Neuron (in vitro differentiated cells): ENCODE measurements around the gene CHMP1A.
"Not testable (repeated sequence)": the region's sequence is repeated elsewhere in the genome, so short reads cannot be mapped to it uniquely, and the experiment has no call there.

Experiments used
- H2AFZ ChIP-seq: one replicate; pipeline ENCODE4 v1.6.1; 2013; ENCODE audit warnings: low read depth, mild to moderate bottlenecking, inconsistent platforms, low read length, moderate library complexity
- H3K27me3 ChIP-seq: one replicate; pipeline ENCODE4 v1.6.1; 2013; ENCODE audit warnings: low read length; ENCODE audit not compliant: insufficient read depth
- H3K36me3 ChIP-seq: one replicate; pipeline ENCODE4 v1.6.1; 2013; ENCODE audit warnings: low read length; ENCODE audit not compliant: insufficient read depth
- H3K4me1 ChIP-seq: one replicate; pipeline ENCODE4 v1.6.1; 2013; ENCODE audit warnings: low read length; ENCODE audit not compliant: insufficient read depth
- H3K4me3 ChIP-seq: 2 replicates; pipeline ENCODE4 v1.5.1; 2013; ENCODE audit warnings: mild to moderate bottlenecking, low read length, moderate library complexity
- H3K9me3 ChIP-seq: one replicate; pipeline ENCODE4 v1.6.1; 2013; ENCODE audit warnings: low read length

CHMP1A gene

GRCh38 chr16:89687092-89687940, 29.8 kb upstream of the CHMP1A start:
- H3K4me1 ChIP-seq = peaks cover 9% of the 10 kb centered on the region
- no peaks in the 10 kb centered on the region for H3K27me3 ChIP-seq
- peaks cover 42% of the 10 kb centered on the region for H3K36me3 ChIP-seq
- no peaks in the 10 kb centered on the region for H3K9me3 ChIP-seq
- peak overlapping the region; percentile 75 for H2AFZ ChIP-seq
- H3K4me3 ChIP-seq = peak overlapping the region; percentile 85

DNA sequence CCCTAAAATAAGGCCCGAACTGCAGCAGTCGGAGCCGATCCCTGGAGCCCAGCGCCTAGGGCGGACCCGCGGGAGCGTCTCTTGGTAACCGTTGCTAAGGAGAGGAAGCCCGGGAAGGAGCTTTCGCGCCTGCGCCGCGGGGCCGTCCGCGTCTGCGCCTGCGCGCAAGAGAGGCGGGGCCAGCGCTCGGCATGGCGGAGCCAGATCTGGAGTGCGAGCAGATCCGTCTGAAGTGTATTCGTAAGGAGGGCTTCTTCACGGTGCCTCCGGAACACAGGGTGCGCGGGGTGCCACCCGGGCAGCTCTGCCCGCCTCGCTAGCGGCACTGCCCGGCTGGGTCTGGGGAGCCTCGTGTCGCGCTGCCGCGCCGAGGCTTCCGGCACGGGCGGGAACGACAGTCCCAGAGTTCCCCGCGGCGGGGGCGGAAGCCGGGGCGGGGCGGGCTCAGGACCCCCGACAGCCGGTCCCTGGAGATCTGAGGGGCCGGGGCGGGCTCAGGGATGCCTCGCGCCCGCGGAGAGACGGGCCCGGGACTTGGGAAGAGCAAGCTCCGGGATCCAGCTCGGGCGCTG, 29.1 kb upstream of the CHMP1A start, which contains the start of gene CDK10:
Gene CDK10, plus strand, starts transcription at position 170 of the 572 bp plus-strand sequence. Its CDS starts 22 bp downstream, at position 192.
- peaks cover 37% of the 10 kb centered on the region for H3K36me3 ChIP-seq
- H3K4me3 ChIP-seq = peak within 1 kb of the TSS; percentile 85

DNA sequence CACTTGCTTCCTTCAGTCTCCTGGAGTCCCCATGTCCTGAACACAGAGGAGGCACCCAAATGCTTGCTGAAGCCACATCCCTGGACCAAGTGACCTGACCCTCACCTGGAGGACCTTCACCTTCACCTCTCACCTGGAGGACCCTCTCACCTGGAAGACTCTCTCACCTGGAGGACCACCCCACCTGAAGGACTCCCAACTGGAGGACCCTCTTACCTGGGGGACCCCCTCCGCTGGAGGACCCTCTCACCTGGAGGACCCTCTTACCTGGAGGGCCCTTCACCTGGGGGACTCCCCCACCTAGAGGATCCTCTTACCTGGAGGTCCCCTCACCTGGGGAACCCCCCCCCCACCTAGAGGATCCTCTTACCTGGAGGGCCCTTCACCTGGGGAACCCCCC, 28.4 kb upstream of the CHMP1A start:
- no peak overlapping the region for H3K4me3 ChIP-seq
- peaks cover 9% of the 10 kb centered on the region for H3K4me1 ChIP-seq
- no peaks in the 10 kb centered on the region for H3K9me3 ChIP-seq
- peaks cover 32% of the 10 kb centered on the region for H3K36me3 ChIP-seq
- H3K27me3 ChIP-seq = no peaks in the 10 kb centered on the region
- no peak overlapping the region for H2AFZ ChIP-seq

More for the DNA sequence above, 29.1 kb upstream of the CHMP1A start, which contains the start of gene CDK10:
- Histone ChIP-seq H2AFZ (peak within 1 kb of the TSS; percentile 75), H3K27me3 (no peaks in the 10 kb centered on the region), H3K9me3 (no peaks in the 10 kb centered on the region), H3K4me1 (peaks cover 9% of the 10 kb centered on the region)

DNA sequence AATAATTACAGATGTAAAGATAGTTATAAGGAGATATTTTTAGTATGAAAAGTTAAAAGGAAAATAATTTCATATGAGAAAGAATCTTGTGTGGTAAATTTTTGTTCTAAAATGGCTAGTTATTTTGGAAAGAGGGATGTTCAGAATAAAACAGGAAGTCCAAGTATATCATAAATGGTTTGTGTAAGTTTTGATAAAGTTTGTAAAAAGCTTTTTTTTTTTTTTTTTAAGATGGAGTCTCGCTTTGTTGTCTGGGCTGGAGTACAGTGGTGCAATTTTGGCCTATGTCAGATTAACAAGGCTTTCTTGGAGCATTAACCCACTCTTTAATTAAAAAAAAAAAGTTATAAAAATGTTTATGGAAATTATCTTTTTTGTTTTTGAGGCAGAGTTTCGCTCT, 20.8 kb upstream of the CHMP1A start:
- Histone ChIP-seq H3K4me3 (no peak overlapping the region), H2AFZ (no peak overlapping the region), H3K4me1 (no peaks in the 10 kb centered on the region), H3K36me3 (peaks cover 9% of the 10 kb centered on the region), H3K27me3 (no peaks in the 10 kb centered on the region), H3K9me3 (peaks cover 6% of the 10 kb centered on the region)

GRCh38 chr16:89672177-89672941, 14.9 kb upstream of the CHMP1A start:
- Histone ChIP-seq H3K27me3 (no peaks in the 10 kb centered on the region), H3K9me3 (peaks cover 2% of the 10 kb centered on the region), H3K36me3 (peaks cover 10% of the 10 kb centered on the region), H2AFZ (no peak overlapping the region), H3K4me1 (no peaks in the 10 kb centered on the region), H3K4me3 (no peak overlapping the region)

GRCh38 chr16:89671565-89671964, 14.1 kb upstream of the CHMP1A start:
- not testable (repeated sequence) for H3K4me1 ChIP-seq, H3K27me3 ChIP-seq, H3K9me3 ChIP-seq, H2AFZ ChIP-seq, H3K4me3 ChIP-seq
- peaks cover 10% of the 10 kb centered on the region for H3K36me3 ChIP-seq

DNA sequence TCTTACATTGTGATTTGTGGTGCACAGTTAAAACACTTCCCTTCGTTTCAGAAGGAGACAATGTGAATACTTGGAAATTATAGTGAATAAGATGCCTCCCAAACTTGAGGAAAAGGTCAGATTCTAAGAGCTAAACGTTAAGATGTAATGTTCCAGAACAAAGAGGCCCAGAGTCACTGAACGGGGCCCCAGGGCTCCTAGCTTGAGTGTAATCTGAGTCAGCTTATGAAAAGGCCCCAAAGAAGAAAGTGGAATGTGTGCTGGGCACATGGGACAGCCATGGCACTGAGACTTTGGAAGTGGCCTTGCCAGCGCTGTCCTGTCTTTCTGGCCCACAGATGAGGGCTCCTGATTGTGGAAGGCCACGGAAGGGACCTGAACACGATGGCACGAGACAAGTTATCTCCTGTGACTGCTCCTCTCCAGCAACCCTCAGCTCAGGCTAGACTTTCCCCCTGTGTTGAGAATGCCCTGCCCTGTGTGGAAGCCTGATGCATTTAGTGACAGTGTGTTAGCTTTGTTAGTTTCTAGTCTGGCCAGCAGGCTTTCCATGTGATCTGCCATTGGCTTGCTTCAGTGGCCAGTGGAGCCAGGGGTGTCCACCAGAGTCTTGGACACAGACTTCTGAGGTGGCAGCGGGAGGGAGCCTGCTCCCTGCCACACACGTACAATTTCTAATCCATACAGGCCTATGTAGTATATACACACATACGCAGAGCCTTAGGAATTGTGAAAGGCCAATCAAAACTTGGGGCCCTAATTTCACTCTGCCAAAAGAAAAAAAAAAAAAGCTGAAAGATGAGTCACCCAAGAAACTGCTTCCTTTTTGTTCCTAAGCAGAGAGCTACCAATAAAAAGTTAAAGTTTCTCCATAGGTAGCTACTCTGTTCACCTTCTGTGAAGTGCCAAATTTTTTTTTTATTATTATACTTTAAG, 13.3 kb upstream of the CHMP1A start:
- no peak overlapping the region for H2AFZ ChIP-seq
- no peaks in the 10 kb centered on the region for H3K4me1 ChIP-seq
- H3K9me3 ChIP-seq = peaks cover 3% of the 10 kb centered on the region
- H3K27me3 ChIP-seq = no peaks in the 10 kb centered on the region
- peaks cover 10% of the 10 kb centered on the region for H3K36me3 ChIP-seq
- no peak overlapping the region for H3K4me3 ChIP-seq

GRCh38 chr16:89669755-89670154, 12.2 kb upstream of the CHMP1A start:
- Histone ChIP-seq H3K9me3 (peaks cover 5% of the 10 kb centered on the region), H3K36me3 (peaks cover 14% of the 10 kb centered on the region), H3K4me3 (no peak overlapping the region), H3K27me3 (no peaks in the 10 kb centered on the region), H2AFZ (no peak overlapping the region), H3K4me1 (no peaks in the 10 kb centered on the region)

- peaks cover 22% of the 10 kb centered on the region for H3K36me3 ChIP-seq
- no peaks in the 10 kb centered on the region for H3K27me3 ChIP-seq
- H3K9me3 ChIP-seq = peaks cover 8% of the 10 kb centered on the region
- H2AFZ ChIP-seq = no peak overlapping the region
- H3K4me3 ChIP-seq = no peak overlapping the region
- no peaks in the 10 kb centered on the region for H3K4me1 ChIP-seq
These were observed 11.3 kb upstream of the CHMP1A start for GRCh38 chr16:89668790-89669158.

DNA sequence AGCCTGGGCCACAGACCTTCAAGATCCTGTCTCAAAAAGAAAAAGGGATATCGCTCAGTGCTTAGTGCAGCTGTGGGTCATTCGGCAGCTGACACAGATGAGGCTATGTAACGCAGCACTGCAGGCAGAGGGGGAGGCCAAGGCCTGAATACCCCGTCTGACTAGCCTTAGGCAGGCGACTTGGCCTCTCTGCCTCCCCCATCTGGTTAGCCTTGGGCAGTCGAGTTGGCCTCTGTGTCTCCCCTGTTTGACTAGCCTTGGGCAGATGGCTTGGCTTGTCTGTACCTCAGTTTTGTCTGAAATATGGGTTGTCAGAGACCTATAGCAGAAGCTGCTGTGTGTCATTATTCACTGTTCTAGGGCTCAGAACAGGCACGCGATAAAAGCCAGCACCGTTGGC, 10.1 kb upstream of the CHMP1A start:
- no peaks in the 10 kb centered on the region for H3K4me1 ChIP-seq
- no peaks in the 10 kb centered on the region for H3K27me3 ChIP-seq
- H3K4me3 ChIP-seq = no peak overlapping the region
- H3K9me3 ChIP-seq = peaks cover 11% of the 10 kb centered on the region
- no peak overlapping the region for H2AFZ ChIP-seq
- peaks cover 31% of the 10 kb centered on the region for H3K36me3 ChIP-seq

GRCh38 chr16:89667000-89667399, 9.5 kb upstream of the CHMP1A start:
- H3K9me3 ChIP-seq = peaks cover 11% of the 10 kb centered on the region
- not testable (repeated sequence) for H2AFZ ChIP-seq, H3K4me1 ChIP-seq, H3K27me3 ChIP-seq, H3K4me3 ChIP-seq
- H3K36me3 ChIP-seq = peaks cover 37% of the 10 kb centered on the region

- not testable (repeated sequence) for H3K4me1 ChIP-seq, H3K27me3 ChIP-seq, H2AFZ ChIP-seq, H3K4me3 ChIP-seq
- peaks cover 13% of the 10 kb centered on the region for H3K9me3 ChIP-seq
- peaks cover 49% of the 10 kb centered on the region for H3K36me3 ChIP-seq
These were observed 6.7 kb upstream of the CHMP1A start for GRCh38 chr16:89664238-89664637.
